GM10266 (cell line): ENCODE measurements around the gene C10orf120.

Experiments
- DNase-seq: peaks from one replicate; pipeline ENCODE4 v3.0.0; 2012; ENCODE audit errors: extremely low spot score
- TF ChIP-seq, protein P1 (sequence below): IDR thresholded peaks from 2 replicates; pipeline ENCODE4 v1.5.1; 2012; ENCODE audit warnings: mild to moderate bottlenecking, low read depth; ENCODE audit not compliant: control insufficient read depth, insufficient read depth; ENCODE audit errors: missing control alignments

The C10orf120 gene

GRCh38 chr10:122688293-122688989 is 11.2 kb downstream of the C10orf120 start:
- TF ChIP-seq, protein P1, sequence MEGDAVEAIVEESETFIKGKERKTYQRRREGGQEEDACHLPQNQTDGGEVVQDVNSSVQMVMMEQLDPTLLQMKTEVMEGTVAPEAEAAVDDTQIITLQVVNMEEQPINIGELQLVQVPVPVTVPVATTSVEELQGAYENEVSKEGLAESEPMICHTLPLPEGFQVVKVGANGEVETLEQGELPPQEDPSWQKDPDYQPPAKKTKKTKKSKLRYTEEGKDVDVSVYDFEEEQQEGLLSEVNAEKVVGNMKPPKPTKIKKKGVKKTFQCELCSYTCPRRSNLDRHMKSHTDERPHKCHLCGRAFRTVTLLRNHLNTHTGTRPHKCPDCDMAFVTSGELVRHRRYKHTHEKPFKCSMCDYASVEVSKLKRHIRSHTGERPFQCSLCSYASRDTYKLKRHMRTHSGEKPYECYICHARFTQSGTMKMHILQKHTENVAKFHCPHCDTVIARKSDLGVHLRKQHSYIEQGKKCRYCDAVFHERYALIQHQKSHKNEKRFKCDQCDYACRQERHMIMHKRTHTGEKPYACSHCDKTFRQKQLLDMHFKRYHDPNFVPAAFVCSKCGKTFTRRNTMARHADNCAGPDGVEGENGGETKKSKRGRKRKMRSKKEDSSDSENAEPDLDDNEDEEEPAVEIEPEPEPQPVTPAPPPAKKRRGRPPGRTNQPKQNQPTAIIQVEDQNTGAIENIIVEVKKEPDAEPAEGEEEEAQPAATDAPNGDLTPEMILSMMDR = no peak
- no peak for DNase-seq

GRCh38 chr10:122682522-122682921 is 17.1 kb downstream of the C10orf120 start:
- no peak for DNase-seq
- TF ChIP-seq, protein P1 = no peak

GRCh38 chr10:122678266-122678665 is 21.4 kb downstream of the C10orf120 start:
- TF ChIP-seq, protein P1 = no peak
- no peak for DNase-seq

DNA sequence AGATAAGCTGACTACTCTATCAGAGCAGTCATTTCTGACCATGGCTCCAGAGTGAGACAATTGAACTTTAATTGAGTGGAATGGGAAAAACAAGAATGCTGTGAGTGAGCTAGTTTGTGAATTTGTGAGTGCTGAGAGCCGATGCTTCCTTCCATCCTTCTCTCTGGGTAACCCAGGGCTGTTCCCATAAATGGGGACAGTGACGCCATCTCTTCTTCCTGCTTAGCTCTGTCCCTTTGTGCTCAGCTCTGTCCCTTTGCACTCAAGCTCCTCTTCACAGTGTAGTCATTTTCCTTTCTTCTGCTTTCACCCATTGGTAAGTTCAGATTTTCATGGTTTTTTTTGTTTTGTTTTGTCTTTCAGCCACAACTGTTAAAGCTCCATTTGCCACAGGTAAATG is 24.4 kb downstream of the C10orf120 start:
- DNase-seq = no peak
- TF ChIP-seq, protein P1 = no peak

DNA sequence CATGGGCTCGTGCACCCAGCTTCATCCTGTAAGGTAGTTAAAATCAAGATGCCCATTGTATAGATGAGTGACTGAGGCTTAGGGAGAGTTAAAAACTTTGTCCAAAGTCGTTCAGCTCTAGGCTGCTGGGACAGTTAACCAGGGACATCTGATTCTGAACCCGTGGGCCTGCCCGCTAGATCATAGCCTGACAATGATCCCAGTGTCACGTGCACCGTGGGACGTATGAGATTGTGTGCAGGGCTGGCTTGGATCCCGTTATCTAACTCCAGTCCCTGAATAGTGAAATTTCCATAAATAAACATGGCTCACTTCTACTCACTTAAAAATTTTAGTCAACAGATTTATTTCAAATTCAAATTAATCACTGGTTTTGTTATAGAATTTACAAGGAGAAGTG is 24.9 kb downstream of the C10orf120 start:
- no peak for DNase-seq
- TF ChIP-seq, protein P1 = no peak

DNA sequence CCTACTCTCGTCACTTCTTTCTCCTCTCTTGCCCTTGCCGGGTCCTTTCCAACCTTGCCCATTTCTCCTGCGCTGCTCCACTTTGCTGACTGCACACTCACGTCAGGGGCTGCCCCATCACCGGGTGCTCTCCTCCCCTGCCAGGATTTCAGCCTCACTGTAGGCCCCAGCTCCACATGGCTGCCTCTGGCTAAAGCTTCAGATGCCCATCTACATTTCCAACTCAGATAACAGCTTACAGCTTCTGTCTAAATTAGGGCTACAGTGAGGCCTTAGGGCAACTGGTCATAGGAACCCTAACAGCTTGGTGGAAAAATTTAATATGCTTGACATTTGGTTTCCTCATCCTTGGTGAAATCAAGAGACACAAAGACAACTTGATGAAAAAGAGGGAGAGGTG is 25.9 kb downstream of the C10orf120 start:
- no peak for DNase-seq

DNA sequence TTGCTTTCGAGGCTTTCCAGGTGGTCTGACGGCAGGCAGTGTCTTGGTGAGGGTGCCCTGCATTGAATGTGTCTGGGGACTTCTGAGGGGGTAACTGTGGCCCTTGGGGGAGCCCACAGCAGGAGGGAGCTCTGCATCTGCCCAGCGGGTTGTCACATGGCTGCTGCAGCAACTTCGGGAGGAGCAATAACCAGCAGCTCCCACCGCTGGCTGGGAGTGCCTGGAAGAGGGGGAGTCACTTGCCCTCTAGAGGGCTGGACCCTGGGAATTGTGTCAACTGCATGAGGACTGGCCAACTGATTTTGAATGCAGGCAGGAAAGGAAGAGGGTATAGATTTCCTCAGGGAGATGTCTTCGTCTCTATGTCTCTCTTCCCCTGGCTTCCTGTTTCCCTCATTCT is 26.4 kb downstream of the C10orf120 start:
- TF ChIP-seq, protein P1 = no peak
- no peak for DNase-seq

More for the DNA sequence above, 25.9 kb downstream of the C10orf120 start:
- TF ChIP-seq, protein P1 = no peak
